Measurements from ENCODE around the gene SPI1. TPM values are rescaled to one million over a fixed set of nuclear protein-coding genes. Genes with fewer than 3 reads are reported as not detected.

SPI1 gene
- not detected in 2 replicates for total RNA-seq

GRCh38 chr11:47378010-47378835 lies at the start of gene SPI1:
TSS of gene SPI1 (minus strand) at chr11:47378547. CDS start at chr11:47378353, 194 bp downstream.
- no peak for DNase-seq (ENCODE audit: low read depth)
- no peak for TF ChIP-seq CTCF (IDR thresholded peaks at IDR 0.05; ENCODE audit: insufficient read depth, low read depth, low read length)
- no peak within 1 kb of the TSS for H3K4me3 ChIP-seq (ENCODE audit: low read depth, low read length)

- DNase-seq (ENCODE audit: low read depth): peak; percentile 97
- no peak for TF ChIP-seq CTCF (IDR thresholded peaks at IDR 0.05; ENCODE audit: insufficient read depth, low read depth, low read length)
- H3K4me3 ChIP-seq (ENCODE audit: low read depth, low read length): peak within 1 kb of the TSS; percentile 80
Observed at GRCh38 chr11:47426062-47426956, 48.0 kb upstream of the SPI1 start, which contains the start of gene PSMC3. TSS of gene PSMC3 (minus strand) at chr11:47426439. CDS start at chr11:47426279, 160 bp downstream.

- H3K4me3 ChIP-seq (ENCODE audit: low read depth, low read length): peak overlapping the region; percentile 80
- no peak for DNase-seq (ENCODE audit: low read depth)
- no peak for TF ChIP-seq CTCF (IDR thresholded peaks at IDR 0.05; ENCODE audit: insufficient read depth, low read depth, low read length)
Observed at GRCh38 chr11:47425611-47426010, 47.3 kb upstream of the SPI1 start.

GRCh38 chr11:47418454-47419259 lies 40.3 kb upstream of the SPI1 start:
- DNase-seq (ENCODE audit: low read depth): no peak
- TF ChIP-seq CTCF (IDR thresholded peaks at IDR 0.05; ENCODE audit: insufficient read depth, low read depth, low read length): no peak
- no peak overlapping the region for H3K4me3 ChIP-seq (ENCODE audit: low read depth, low read length)

- no peak overlapping the region for H3K4me3 ChIP-seq (ENCODE audit: low read depth, low read length)
- TF ChIP-seq CTCF (IDR thresholded peaks at IDR 0.05; ENCODE audit: insufficient read depth, low read depth, low read length): no peak
- no peak for DNase-seq (ENCODE audit: low read depth)
Observed at GRCh38 chr11:47417712-47418111, 39.4 kb upstream of the SPI1 start.

GRCh38 chr11:47415949-47416472 lies 37.7 kb upstream of the SPI1 start:
- no peak for TF ChIP-seq CTCF (IDR thresholded peaks at IDR 0.05; ENCODE audit: insufficient read depth, low read depth, low read length)
- DNase-seq (ENCODE audit: low read depth): peak; percentile 97
- no peak overlapping the region for H3K4me3 ChIP-seq (ENCODE audit: low read depth, low read length)
